Measurements from ENCODE around the gene TIGAR.

DNA sequence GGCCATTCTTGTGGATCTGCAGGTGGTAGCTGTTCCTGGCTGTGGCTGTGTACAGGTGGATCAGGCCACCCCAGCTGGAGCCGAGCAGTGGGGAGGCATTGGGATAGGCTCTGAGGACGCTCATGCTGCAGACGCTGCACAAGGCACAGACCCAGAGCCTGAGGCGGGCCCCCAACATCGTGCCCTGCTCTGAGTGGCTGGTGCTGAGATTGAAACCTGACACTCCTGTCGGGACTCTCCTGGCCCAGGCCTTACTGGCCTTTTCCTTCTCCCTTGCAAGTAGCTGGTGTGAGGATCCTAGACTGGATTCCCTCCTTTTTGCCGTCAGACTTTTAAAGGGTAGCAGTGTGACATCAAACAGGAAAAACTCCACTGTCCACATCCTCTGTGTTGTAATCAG lies 58.4 kb downstream of the TIGAR start, which contains the start of gene FGF23:
- TF ChIP-seq CTCF (IDR thresholded peaks at IDR 0.05): no peak
- no peak for TF ChIP-seq EZH2 (IDR thresholded peaks at IDR 0.05)

All from neural progenitor cell (in vitro differentiated cells).